Stimulated activated CD4-positive, alpha-beta T cell treated with anti-CD3 and anti-CD28 coated beads, Interleukin-1b, Interleukin-23, amount 100 ng/mL, for 48 hours (primary cell): ENCODE data around the gene CPSF3.
"Not testable (repeated sequence)": the region's sequence is repeated elsewhere in the genome, so short reads cannot be mapped to it uniquely, and the experiment has no call there.

Source experiments
- DNase-seq: peaks from one replicate; pipeline ENCODE4 v3.0.0-alpha.2; 2020

Gene CPSF3

GRCh38 chr2:9472511-9472910 is 49.1 kb downstream of the CPSF3 start:
- DNase-seq, result no peak

GRCh38 chr2:9473308-9473984 is 50.0 kb downstream of the CPSF3 start:
- peak; percentile 17 for DNase-seq

GRCh38 chr2:9473985-9474360 is 50.5 kb downstream of the CPSF3 start:
- peak; percentile 69 for DNase-seq

GRCh38 chr2:9474361-9475057 is 51.1 kb downstream of the CPSF3 start, which contains the start of gene IAH1:
TSS of gene IAH1 (plus strand) at chr2:9474551. CDS start at chr2:9474567, 16 bp downstream.
- peak; percentile 62 for DNase-seq

GRCh38 chr2:9477914-9478313 is 54.5 kb downstream of the CPSF3 start:
- no peak for DNase-seq

GRCh38 chr2:9478526-9478925 is 55.1 kb downstream of the CPSF3 start:
- DNase-seq, result no peak

- no peak for DNase-seq
Measured at GRCh38 chr2:9480157-9480556, 56.7 kb downstream of the CPSF3 start.

GRCh38 chr2:9483107-9483506 is 59.7 kb downstream of the CPSF3 start:
- no peak for DNase-seq

- DNase-seq, result no peak
Measured at GRCh38 chr2:9484533-9484932, 61.1 kb downstream of the CPSF3 start.

GRCh38 chr2:9488583-9489547 is 65.4 kb downstream of the CPSF3 start:
- DNase-seq, result no peak

GRCh38 chr2:9490789-9491188 is 67.3 kb downstream of the CPSF3 start:
- no peak for DNase-seq

- DNase-seq, result no peak
Measured at GRCh38 chr2:9492927-9493326, 69.5 kb downstream of the CPSF3 start.

- no peak for DNase-seq
Measured at GRCh38 chr2:9493478-9493877, 70.0 kb downstream of the CPSF3 start.

- DNase-seq, result no peak
Measured at GRCh38 chr2:9494081-9494480, 70.6 kb downstream of the CPSF3 start.

- DNase-seq, result no peak
Measured at GRCh38 chr2:9497017-9497416, 73.6 kb downstream of the CPSF3 start.

GRCh38 chr2:9498210-9498609 is 74.8 kb downstream of the CPSF3 start:
- DNase-seq, result no peak

- no peak for DNase-seq
Measured at GRCh38 chr2:9508931-9509330, 85.5 kb downstream of the CPSF3 start.

GRCh38 chr2:9513946-9514345 is 90.5 kb downstream of the CPSF3 start:
- not testable (repeated sequence) for DNase-seq

- no peak for DNase-seq
Measured at GRCh38 chr2:9517118-9517782, 93.8 kb downstream of the CPSF3 start.

- DNase-seq, result no peak
Measured at GRCh38 chr2:9518163-9518562, 94.7 kb downstream of the CPSF3 start.

- DNase-seq, result no peak
Measured at GRCh38 chr2:9518780-9519179, 95.3 kb downstream of the CPSF3 start.

GRCh38 chr2:9519250-9519649 is 95.8 kb downstream of the CPSF3 start:
- no peak for DNase-seq
